HL-60 (cell line): Measurements from ENCODE around the gene APOO.
"Not testable (repeated sequence)": the region's sequence is repeated elsewhere in the genome, so short reads cannot be mapped to it uniquely, and the experiment has no call there.

Experiments used
- DNase-seq, 2 experiments: peaks; one replicate each; pipeline ENCODE4 v3.0.0-alpha.2; 2010 to 2020; ENCODE audit warnings: low read depth in 1 of 2, low spot score in 1 of 2
- H3K27ac ChIP-seq: fragments of 250-450 bp; sonication (Bioruptor Pico); replicated peaks from 2 replicates; pipeline ENCODE4 v1.5.1; 2020; ENCODE audit warnings: mild to moderate bottlenecking, moderate library complexity
- H3K27me3 ChIP-seq: fragments of 250-450 bp; sonication (Bioruptor Pico); 2 replicates; pipeline ENCODE4 v1.5.1; 2021; ENCODE audit warnings: mild to moderate bottlenecking, moderate library complexity; ENCODE audit not compliant: insufficient read depth, poor library complexity, severe bottlenecking
- H3K4me3 ChIP-seq: replicated peaks from 2 replicates; pipeline ENCODE4 v1.5.1; 2011; ENCODE audit warnings: mild to moderate bottlenecking, control low read depth, low read length; ENCODE audit not compliant: insufficient read depth
- GABPA ChIP-seq: IDR thresholded peaks from 2 replicates; pipeline ENCODE4 v1.6.1; 2012; ENCODE audit warnings: low read depth
- POLR2AphosphoS5 ChIP-seq: IDR thresholded peaks from 2 replicates; pipeline ENCODE4 v1.6.1; 2012; ENCODE audit warnings: low read depth
- SPI1 ChIP-seq: IDR thresholded peaks from 2 replicates; pipeline ENCODE4 v1.6.1; 2012; ENCODE audit warnings: low read depth, mild to moderate bottlenecking, borderline replicate concordance
- TF ChIP-seq, protein P1 (sequence below): IDR thresholded peaks from one replicate; pipeline ENCODE4 v1.5.1; 2011; ENCODE audit warnings: low read length, control low read depth, inconsistent platforms; ENCODE audit not compliant: insufficient read depth
- TF ChIP-seq, protein P2 (sequence below): IDR thresholded peaks from 2 replicates; pipeline ENCODE4 v1.6.1; 2012; ENCODE audit warnings: low read depth; ENCODE audit not compliant: insufficient replicate concordance

The APOO gene

DNA sequence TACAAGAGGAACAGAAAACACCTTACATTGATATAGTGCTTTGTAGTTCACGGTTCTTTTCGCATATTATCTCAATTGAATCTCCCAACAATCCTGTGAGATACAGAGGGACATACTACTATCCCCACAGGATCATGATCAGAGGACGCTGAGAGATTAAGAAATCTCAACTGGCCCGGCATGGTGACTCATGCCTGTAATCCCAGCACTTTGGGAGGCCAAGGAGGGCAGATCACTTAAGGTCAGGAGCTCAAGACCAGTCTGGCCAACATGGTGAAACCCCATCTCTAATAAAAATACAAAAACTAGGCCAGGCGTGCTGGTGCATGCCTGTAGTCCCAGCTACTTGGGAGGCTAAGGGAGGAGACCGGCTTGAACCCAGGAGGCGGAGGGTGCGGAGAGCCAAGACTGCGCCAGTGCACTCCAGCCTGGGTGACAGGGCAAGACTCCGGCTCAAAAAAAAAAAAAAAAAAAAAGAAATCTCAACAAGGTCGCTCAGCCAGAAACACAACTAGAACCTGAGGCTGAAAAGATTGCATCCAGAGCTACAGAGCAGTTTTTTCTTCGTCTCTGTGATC lies 7.4 kb downstream of the APOO start:
- DNase-seq, result no peak
- Histone ChIP-seq H3K27me3 (no peaks in the 10 kb centered on the region), H3K27ac (peak overlapping the region; percentile 63), H3K4me3 (no peak overlapping the region)
- no peak for TF ChIP-seq POLR2AphosphoS5
- TF ChIP-seq, protein P1, sequence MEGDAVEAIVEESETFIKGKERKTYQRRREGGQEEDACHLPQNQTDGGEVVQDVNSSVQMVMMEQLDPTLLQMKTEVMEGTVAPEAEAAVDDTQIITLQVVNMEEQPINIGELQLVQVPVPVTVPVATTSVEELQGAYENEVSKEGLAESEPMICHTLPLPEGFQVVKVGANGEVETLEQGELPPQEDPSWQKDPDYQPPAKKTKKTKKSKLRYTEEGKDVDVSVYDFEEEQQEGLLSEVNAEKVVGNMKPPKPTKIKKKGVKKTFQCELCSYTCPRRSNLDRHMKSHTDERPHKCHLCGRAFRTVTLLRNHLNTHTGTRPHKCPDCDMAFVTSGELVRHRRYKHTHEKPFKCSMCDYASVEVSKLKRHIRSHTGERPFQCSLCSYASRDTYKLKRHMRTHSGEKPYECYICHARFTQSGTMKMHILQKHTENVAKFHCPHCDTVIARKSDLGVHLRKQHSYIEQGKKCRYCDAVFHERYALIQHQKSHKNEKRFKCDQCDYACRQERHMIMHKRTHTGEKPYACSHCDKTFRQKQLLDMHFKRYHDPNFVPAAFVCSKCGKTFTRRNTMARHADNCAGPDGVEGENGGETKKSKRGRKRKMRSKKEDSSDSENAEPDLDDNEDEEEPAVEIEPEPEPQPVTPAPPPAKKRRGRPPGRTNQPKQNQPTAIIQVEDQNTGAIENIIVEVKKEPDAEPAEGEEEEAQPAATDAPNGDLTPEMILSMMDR, result no peak
- TF ChIP-seq, protein P2, sequence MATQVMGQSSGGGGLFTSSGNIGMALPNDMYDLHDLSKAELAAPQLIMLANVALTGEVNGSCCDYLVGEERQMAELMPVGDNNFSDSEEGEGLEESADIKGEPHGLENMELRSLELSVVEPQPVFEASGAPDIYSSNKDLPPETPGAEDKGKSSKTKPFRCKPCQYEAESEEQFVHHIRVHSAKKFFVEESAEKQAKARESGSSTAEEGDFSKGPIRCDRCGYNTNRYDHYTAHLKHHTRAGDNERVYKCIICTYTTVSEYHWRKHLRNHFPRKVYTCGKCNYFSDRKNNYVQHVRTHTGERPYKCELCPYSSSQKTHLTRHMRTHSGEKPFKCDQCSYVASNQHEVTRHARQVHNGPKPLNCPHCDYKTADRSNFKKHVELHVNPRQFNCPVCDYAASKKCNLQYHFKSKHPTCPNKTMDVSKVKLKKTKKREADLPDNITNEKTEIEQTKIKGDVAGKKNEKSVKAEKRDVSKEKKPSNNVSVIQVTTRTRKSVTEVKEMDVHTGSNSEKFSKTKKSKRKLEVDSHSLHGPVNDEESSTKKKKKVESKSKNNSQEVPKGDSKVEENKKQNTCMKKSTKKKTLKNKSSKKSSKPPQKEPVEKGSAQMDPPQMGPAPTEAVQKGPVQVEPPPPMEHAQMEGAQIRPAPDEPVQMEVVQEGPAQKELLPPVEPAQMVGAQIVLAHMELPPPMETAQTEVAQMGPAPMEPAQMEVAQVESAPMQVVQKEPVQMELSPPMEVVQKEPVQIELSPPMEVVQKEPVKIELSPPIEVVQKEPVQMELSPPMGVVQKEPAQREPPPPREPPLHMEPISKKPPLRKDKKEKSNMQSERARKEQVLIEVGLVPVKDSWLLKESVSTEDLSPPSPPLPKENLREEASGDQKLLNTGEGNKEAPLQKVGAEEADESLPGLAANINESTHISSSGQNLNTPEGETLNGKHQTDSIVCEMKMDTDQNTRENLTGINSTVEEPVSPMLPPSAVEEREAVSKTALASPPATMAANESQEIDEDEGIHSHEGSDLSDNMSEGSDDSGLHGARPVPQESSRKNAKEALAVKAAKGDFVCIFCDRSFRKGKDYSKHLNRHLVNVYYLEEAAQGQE, result no peak
- TF ChIP-seq SPI1, result no peak
- TF ChIP-seq GABPA, result no peak

DNA sequence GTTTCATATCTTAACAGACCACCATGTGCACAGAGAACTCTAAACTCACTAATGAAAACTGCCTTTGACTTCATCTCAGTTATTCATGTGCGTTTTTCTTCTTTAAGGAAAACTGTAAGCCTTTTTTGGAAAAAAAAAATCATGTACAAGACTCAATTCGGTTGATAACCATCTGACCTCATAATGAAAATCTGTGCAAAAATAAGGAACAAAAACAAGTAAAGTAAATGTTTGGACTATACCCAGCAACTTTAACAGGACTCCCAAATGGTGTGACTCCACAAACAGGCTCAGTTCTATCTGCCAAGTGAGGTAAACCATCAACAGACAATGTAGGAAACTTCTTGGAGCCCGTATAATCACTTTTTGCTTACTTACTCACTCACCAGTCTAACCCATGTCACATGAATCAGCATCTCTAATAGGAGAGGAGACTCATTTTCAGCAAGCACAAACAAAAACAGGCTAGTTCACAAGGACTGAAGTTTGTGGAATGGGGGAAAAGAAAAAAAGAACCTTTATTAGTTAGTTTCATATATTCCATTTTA lies 9.3 kb downstream of the APOO start:
- DNase-seq, result no peak
- Histone ChIP-seq H3K4me3 (no peak overlapping the region), H3K27ac (no peak overlapping the region), H3K27me3 (no peaks in the 10 kb centered on the region)
- TF ChIP-seq POLR2AphosphoS5 (no peak), SPI1 (no peak), GABPA (no peak)
- TF ChIP-seq, protein P1, result no peak
- TF ChIP-seq, protein P2, result no peak

DNA sequence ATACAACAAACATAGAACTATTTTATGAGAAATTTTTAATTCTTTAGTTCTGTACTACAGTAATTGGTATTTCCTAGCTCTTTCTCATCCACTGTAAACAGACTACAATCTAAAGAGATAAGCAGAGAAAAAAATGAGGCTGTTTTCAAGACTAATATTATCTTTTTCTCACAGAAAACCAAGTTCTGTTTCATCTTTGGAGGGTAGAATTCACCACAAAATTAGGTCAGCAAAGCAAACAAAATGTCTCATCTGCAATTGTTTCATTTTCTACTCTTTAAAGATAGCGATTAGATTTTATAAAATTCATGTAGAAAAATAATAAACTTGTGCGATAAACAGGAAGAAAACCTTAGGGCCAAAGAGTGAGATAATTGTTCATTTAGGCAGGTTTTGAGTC lies 10.8 kb downstream of the APOO start:
- DNase-seq, result no peak

DNA sequence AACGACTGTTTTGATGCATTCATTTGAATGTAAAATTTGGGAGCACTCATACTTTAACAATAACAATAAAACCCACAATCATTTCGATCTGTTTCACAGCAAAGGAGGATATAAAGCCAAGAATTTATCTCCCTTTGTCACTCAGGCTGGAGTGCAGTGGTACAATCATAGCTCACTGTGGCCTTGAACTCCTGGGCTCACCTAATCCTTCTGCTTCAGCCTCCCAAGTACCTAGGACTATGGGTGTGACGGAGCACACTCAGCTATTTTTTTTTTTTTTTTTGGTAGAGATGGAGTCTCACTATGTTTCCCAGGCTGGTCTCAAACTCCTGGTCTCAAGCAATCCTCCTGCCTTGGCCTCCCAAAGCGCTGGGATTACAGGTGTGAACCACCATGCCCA lies 11.2 kb downstream of the APOO start:
- DNase-seq, H3K27ac ChIP-seq, H3K27me3 ChIP-seq, H3K4me3 ChIP-seq: not testable (repeated sequence)

More for the DNA sequence above, 10.8 kb downstream of the APOO start:
- no peaks in the 10 kb centered on the region for H3K27me3 ChIP-seq
- TF ChIP-seq, protein P2, result no peak
- no peak for TF ChIP-seq POLR2AphosphoS5
- no peak for TF ChIP-seq SPI1
- no peak for TF ChIP-seq GABPA
- TF ChIP-seq, protein P1, result no peak
- H3K27ac ChIP-seq, result no peak overlapping the region
- H3K4me3 ChIP-seq, result no peak overlapping the region

DNA sequence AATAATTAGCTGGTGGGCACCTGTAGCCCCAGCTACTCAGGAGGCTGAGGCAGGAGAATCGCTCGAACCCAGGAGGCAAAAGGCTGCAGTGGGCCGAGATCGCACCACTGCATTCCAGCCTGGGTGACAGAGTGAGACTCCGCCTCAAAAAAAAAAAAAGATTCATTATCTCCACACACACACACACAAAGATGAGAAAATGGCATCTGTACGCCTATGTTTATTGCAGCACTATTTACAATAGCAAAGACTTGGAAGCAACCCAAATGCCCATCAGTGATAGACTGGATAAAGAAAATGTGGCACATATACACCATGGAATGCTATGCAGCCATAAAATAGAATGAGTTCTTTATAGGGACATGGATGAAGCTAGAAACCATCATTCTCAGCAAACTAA lies 12.7 kb downstream of the APOO start:
- not testable (repeated sequence) for H3K4me3 ChIP-seq, H3K27ac ChIP-seq, H3K27me3 ChIP-seq, DNase-seq
